OCI-LY1 (cell line): ENCODE data around the gene DACH1.

Experiments
- H2AFZ ChIP-seq: fragments of 200-600 bp; sonication (generic), shearing (Covaris generic); 2 replicates; pipeline ENCODE4 v1.6.0; 2014; ENCODE audit warnings: antibody characterized with exemption, mild to moderate bottlenecking, low read length
- H3F3A ChIP-seq: fragments of 200-600 bp; sonication (generic), shearing (Covaris generic); 2 replicates; pipeline ENCODE4 v1.6.0; 2014; ENCODE audit warnings: mild to moderate bottlenecking, antibody characterized with exemption, low read length, moderate library complexity; ENCODE audit not compliant: insufficient read depth
- H3K27ac ChIP-seq: fragments of 200-600 bp; sonication (generic); 2 replicates; pipeline ENCODE4 v1.5.1; 2014; ENCODE audit warnings: low read length, mixed run types, mild to moderate bottlenecking, low read depth; ENCODE audit not compliant: poor library complexity, severe bottlenecking
- H3K27me3 ChIP-seq: fragments of 200-600 bp; sonication (generic); 2 replicates; pipeline ENCODE4 v1.6.0; 2014; ENCODE audit warnings: antibody characterized with exemption, mild to moderate bottlenecking, low read length, moderate library complexity; ENCODE audit not compliant: insufficient read depth
- H3K36me3 ChIP-seq: fragments of 200-600 bp; sonication (generic); 2 replicates; pipeline ENCODE4 v1.6.1; 2014; ENCODE audit warnings: mild to moderate bottlenecking, antibody characterized with exemption, low read length, moderate library complexity, mixed read lengths; ENCODE audit not compliant: insufficient read depth
- H3K4me1 ChIP-seq: fragments of 200-600 bp; sonication (generic); 2 replicates; pipeline ENCODE4 v1.5.1; 2014; ENCODE audit warnings: mild to moderate bottlenecking, low read length, moderate library complexity; ENCODE audit not compliant: insufficient read depth, severe bottlenecking
- H3K4me2 ChIP-seq: fragments of 200-600 bp; sonication (generic), shearing (Covaris generic); 2 replicates; pipeline ENCODE4 v1.6.1; 2014; ENCODE audit warnings: low read length
- H3K4me3 ChIP-seq: fragments of 200-600 bp; sonication (generic); 2 replicates; pipeline ENCODE4 v1.5.1; 2014; ENCODE audit warnings: low read length, low read depth, mild to moderate bottlenecking, mixed read lengths; ENCODE audit not compliant: poor library complexity, severe bottlenecking
- H3K79me2 ChIP-seq: fragments of 200-600 bp; shearing (Covaris generic); 2 replicates; pipeline ENCODE4 v1.6.1; 2016; ENCODE audit warnings: mixed run types, low read length, mixed read lengths; ENCODE audit not compliant: insufficient read depth
- H3K9ac ChIP-seq: fragments of 200-600 bp; sonication (generic), shearing (Covaris generic); 2 replicates; pipeline ENCODE4 v1.6.1; 2014; ENCODE audit warnings: mild to moderate bottlenecking, low read length, mixed read lengths
- H3K9me2 ChIP-seq: fragments of 200-600 bp; sonication (generic), shearing (Covaris generic); 2 replicates; pipeline ENCODE4 v1.6.1; 2014; ENCODE audit warnings: low read depth, mild to moderate bottlenecking, low read length, mixed read lengths
- H3K9me3 ChIP-seq: fragments of 200-600 bp; shearing (Covaris generic); 2 replicates; pipeline ENCODE4 v1.6.1; 2014; ENCODE audit warnings: low read length, mixed read lengths
- H4K20me1 ChIP-seq: fragments of 200-600 bp; sonication (generic), shearing (Covaris generic); 2 replicates; pipeline ENCODE4 v1.6.0; 2016; ENCODE audit warnings: mild to moderate bottlenecking, low read length; ENCODE audit not compliant: insufficient read depth
- CTCF ChIP-seq: fragments of 200-600 bp; sonication (generic), shearing (Covaris generic); IDR thresholded peaks from 2 replicates; pipeline ENCODE4 v1.5.1; 2017; ENCODE audit warnings: mild to moderate bottlenecking, antibody characterized with exemption, low read length, moderate library complexity, mixed read lengths
- EZH2 ChIP-seq: fragments of 200-600 bp; sonication (generic), shearing (Covaris generic); IDR thresholded peaks from 2 replicates; pipeline ENCODE4 v1.8.0; 2017; ENCODE audit warnings: borderline replicate concordance, mixed run types, mild to moderate bottlenecking, antibody characterized with exemption, low read length, moderate library complexity, mixed read lengths

DACH1 gene

DNA sequence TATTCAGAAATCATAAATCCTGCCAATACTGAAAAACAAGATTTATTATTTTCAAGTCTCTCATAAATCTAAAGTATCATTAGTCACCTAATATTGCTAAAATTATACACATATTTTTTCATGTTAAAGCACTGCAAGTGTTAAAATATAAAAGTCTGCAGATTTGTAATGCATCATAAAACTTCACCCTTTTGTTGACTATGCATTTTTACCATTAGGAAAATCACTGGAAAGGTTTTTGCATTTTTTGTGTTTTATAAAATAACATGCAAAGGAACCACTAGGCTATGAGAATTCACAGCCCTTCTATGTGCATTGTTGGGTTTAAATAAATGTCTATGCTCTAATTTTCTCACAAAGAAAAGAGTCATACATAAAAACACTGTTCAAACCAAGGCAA lies 407.3 kb downstream of the DACH1 start:
- Histone ChIP-seq H3K79me2 (no peaks in the 10 kb centered on the region), H3K4me3 (no peak overlapping the region), H3K9me2 (no peaks in the 10 kb centered on the region), H4K20me1 (no peaks in the 10 kb centered on the region), H3K4me2 (no peak overlapping the region), H3F3A (no peaks in the 10 kb centered on the region), H3K4me1 (no peaks in the 10 kb centered on the region), H2AFZ (no peak overlapping the region), H3K9ac (no peak overlapping the region), H3K27me3 (no peaks in the 10 kb centered on the region), H3K27ac (no peak overlapping the region), H3K9me3 (no peaks in the 10 kb centered on the region), H3K36me3 (no peaks in the 10 kb centered on the region)
- no peak for TF ChIP-seq EZH2
- TF ChIP-seq CTCF = no peak

GRCh38 chr13:71457645-71458044 lies 409.4 kb downstream of the DACH1 start:
- Histone ChIP-seq H3K9me2 (no peaks in the 10 kb centered on the region), H3K4me1 (no peaks in the 10 kb centered on the region), H3K4me2 (no peak overlapping the region)

DNA sequence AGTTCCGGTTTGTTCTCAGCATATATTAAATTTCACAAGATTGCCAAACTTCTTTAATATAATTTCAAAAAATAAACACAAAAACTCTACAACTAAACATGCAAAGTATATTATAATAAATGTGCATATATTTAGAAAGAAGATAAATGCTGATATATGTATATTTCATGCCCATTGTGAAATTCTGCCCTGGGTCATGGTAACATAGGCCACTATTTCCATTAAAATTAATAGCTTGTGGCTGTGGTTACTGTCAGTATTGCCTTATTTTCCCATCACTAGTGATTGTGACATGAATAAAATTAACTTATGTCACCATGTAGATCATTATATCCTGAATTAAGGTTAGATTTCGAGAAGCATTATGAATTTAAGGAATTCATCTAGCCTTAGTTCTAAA lies 410.9 kb downstream of the DACH1 start:
- H3K4me3 ChIP-seq = no peak overlapping the region
- no peak overlapping the region for H3K27ac ChIP-seq
- no peaks in the 10 kb centered on the region for H3K36me3 ChIP-seq
- H3K9me2 ChIP-seq = no peaks in the 10 kb centered on the region
- no peaks in the 10 kb centered on the region for H3K4me1 ChIP-seq
- H2AFZ ChIP-seq = no peak overlapping the region
- no peak overlapping the region for H3K4me2 ChIP-seq
- H3K27me3 ChIP-seq = no peaks in the 10 kb centered on the region
- no peak overlapping the region for H3K9ac ChIP-seq
- no peaks in the 10 kb centered on the region for H3K79me2 ChIP-seq
- H3F3A ChIP-seq = no peaks in the 10 kb centered on the region
- no peaks in the 10 kb centered on the region for H3K9me3 ChIP-seq
- H4K20me1 ChIP-seq = no peaks in the 10 kb centered on the region
- no peak for TF ChIP-seq EZH2
- TF ChIP-seq CTCF = no peak

More at GRCh38 chr13:71457645-71458044, 409.4 kb downstream of the DACH1 start:
- H3K27ac ChIP-seq = no peak overlapping the region
- TF ChIP-seq EZH2 = no peak
- no peak overlapping the region for H3K9ac ChIP-seq
- no peaks in the 10 kb centered on the region for H3K36me3 ChIP-seq
- no peak overlapping the region for H3K4me3 ChIP-seq
- H3F3A ChIP-seq = no peaks in the 10 kb centered on the region
- no peak overlapping the region for H2AFZ ChIP-seq
- H3K9me3 ChIP-seq = no peaks in the 10 kb centered on the region
- H3K79me2 ChIP-seq = no peaks in the 10 kb centered on the region
- H4K20me1 ChIP-seq = no peaks in the 10 kb centered on the region
- H3K27me3 ChIP-seq = no peaks in the 10 kb centered on the region

DNA sequence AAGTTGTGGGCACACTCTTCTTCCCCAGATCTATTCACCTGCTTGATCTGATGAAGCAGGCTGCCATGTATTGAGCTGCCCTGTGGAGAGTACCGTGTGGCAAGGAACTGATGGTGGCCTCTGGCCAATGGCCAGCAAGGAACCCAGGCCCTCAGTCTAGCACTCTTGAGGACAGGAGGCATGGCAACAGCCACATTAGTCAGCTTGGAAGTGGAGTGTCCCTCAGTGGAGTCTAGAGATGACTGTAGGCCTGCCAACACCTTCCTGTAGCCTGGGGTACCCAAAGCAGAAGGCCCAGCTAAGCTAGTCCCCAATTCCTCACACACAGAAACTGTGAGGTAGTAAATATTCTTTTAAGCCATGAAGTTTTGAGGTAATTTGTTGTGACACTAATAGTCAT lies 412.5 kb downstream of the DACH1 start:
- H3F3A ChIP-seq = no peaks in the 10 kb centered on the region
- H3K4me1 ChIP-seq = no peaks in the 10 kb centered on the region
- no peaks in the 10 kb centered on the region for H3K9me3 ChIP-seq
- H3K27ac ChIP-seq = no peak overlapping the region
- TF ChIP-seq EZH2 (no peak), CTCF (no peak)
- no peaks in the 10 kb centered on the region for H3K9me2 ChIP-seq
- no peak overlapping the region for H3K4me2 ChIP-seq
- no peak overlapping the region for H2AFZ ChIP-seq
- H3K36me3 ChIP-seq = no peaks in the 10 kb centered on the region
- no peak overlapping the region for H3K9ac ChIP-seq
- no peaks in the 10 kb centered on the region for H3K27me3 ChIP-seq
- no peak overlapping the region for H3K4me3 ChIP-seq
- no peaks in the 10 kb centered on the region for H3K79me2 ChIP-seq
- no peaks in the 10 kb centered on the region for H4K20me1 ChIP-seq
